NCI-H2081 (cell line): ENCODE measurements around the gene RTEL1.

Experiments
- DNase-seq, 2 experiments: peaks; one replicate each; lab custom pipeline; 2025; lab: John Stamatoyannopoulos, UW

Gene RTEL1

DNA sequence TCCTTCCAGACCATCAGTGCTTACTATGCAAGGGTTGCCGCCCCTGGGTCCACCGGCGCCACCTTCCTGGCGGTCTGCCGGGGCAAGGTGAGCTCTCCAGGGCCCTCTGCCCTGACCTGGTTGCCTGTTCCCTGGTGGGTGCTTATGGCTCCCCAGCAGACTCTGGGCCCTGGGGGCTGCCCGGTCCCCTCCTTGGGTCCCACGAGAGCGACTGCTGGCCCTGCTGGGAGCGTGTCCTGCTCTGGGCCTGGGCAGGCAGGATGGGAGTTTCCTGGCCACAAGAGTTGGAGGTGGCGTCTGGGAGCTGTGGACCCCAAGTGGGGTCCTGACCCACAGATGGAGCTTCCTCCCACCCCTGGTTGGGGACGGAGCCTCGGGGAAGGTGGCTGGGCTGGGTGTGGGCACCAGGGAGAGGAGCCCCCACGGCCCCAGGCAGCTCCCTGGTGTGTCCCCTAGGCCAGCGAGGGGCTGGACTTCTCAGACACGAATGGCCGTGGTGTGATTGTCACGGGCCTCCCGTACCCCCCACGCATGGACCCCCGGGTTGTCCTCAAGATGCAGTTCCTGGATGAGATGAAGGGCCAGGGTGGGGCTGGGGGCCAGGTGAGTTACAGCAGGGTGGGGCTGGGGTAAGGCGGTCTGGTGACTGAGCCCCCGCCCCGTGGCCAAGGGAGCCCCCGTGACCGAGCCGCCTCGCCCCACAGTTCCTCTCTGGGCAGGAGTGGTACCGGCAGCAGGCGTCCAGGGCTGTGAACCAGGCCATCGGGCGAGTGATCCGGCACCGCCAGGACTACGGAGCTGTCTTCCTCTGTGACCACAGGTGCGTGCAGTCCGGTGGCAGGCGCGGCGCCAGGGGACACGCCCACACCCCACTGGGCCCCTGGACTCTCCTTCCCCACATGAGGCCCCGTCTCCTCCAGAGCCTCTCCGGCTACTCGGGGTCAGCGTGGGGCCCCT lies 31.2 kb downstream of the RTEL1 start:
- DNase-seq: no peak

DNA sequence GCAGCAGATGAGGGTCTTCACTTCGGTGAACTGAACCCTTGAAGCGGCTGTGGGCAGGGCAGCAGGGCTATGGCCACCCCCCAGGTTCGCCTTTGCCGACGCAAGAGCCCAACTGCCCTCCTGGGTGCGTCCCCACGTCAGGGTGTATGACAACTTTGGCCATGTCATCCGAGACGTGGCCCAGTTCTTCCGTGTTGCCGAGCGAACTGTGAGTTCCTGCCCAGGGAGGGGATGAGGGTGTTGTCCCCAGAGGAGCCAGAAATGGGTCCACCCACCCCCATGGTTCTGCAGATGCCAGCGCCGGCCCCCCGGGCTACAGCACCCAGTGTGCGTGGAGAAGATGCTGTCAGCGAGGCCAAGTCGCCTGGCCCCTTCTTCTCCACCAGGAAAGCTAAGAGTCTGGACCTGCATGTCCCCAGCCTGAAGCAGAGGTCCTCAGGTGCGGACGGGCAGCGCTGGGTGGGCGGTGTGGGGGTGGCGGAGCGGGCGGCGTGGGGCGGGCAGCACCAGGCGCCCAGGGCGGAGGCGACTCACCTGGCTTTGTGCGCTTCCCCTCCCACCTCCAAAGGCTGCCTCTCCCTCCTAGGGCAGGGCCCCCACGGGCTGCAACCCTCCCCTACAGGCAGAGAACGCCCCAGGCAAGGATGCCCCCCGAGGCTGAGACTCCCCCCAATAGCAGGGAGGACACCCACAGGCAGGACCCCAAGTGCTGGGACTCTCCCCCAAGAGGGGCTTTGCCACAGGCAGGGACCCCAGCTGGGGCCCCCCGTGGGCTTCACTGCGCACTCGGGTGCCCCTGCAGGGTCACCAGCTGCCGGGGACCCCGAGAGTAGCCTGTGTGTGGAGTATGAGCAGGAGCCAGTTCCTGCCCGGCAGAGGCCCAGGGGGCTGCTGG lies 32.1 kb downstream of the RTEL1 start:
- DNase-seq: no peak

DNA sequence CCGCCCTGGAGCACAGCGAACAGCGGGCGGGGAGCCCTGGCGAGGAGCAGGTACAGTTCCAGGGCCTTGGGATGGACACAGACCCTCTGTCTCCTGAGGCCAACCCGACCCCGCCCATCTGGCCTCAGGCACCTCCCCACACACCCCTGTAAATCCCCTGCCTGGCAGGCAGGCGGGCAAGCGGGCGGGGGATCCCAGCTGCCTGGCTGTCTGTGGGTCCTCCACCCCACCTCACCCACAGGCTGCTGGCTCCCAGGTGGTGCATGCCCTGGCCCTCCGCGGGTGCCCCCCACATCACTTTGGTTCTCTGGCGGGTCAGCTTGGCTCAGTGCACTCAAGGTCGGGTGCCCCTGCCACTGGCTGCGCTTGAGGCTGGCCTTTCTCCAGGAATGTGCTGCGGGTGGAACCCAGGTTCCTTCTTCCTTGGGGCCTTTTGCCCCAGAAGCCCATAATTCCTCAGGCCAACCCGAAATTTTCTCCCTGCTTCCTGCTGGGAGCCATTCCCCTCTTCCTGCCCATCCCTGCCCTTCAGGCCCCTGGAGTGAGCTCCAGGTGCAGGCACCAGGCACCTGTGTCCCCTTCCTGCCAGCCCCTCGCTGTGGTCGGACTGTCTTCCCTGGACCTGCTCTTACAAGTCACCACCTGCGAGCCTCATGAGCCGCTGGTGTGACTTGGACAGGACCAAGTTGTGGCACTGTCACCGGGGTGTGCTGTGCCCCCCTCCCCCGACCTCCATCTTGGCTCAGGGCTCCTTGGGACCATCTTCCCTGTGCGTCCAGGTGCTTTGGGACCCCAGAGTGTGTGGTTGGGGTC lies 33.0 kb downstream of the RTEL1 start:
- DNase-seq: no peak

DNA sequence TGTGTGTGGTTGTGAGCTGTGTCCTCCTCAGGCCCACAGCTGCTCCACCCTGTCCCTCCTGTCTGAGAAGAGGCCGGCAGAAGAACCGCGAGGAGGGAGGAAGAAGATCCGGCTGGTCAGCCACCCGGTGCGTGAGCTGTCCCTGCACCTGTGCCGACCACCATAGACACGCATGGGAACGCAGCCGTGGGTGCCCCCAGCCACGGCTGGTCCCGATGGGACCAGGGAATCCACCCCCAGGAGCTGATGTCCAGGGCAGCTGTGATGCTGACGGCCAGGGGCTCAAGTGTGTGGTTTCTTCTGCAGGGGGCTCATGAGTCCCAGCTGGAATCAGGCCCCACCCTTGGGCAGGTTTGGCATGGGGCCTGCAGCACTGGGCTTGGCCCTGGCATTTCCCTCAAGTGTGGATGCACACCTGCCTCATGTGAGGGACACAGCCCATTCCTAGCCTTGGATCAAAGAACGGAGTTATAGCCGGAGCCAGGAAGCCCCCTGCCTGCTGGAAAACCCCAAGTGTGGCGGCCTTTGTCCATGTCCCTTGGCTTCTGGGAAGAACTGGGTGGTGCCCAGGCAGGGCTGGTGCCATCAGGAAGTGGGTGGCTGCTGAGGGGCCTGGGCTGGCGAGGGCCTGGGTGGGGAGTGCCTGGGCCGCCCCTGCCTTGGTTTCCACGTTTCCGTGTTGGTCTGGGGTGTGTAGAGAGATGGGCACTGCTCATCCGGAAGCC lies 33.8 kb downstream of the RTEL1 start:
- DNase-seq: no peak

DNA sequence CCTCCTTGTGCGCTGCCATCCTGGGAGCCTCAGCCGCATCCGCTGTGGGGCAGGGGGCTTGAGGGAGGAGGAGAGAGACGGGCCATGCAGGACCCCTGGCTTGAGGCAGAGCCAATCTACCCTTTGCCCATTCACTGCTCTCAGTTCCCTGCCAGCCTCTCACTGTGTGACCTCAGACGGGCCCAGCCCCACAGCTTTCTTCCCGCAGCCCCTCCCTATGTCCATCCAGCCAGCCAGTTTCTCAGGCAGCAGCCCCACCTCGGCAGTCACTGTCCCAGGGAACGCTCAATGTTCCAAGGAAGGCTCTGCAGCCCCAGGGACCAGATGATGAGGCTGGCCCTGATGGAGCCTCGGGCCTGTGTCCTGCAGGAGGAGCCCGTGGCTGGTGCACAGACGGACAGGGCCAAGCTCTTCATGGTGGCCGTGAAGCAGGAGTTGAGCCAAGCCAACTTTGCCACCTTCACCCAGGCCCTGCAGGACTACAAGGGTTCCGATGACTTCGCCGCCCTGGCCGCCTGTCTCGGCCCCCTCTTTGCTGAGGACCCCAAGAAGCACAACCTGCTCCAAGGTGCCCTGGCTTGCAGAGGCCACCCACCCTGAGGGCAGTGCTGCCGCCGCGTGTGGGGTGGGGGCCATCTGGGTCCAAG lies 34.4 kb downstream of the RTEL1 start:
- DNase-seq: no peak

DNA sequence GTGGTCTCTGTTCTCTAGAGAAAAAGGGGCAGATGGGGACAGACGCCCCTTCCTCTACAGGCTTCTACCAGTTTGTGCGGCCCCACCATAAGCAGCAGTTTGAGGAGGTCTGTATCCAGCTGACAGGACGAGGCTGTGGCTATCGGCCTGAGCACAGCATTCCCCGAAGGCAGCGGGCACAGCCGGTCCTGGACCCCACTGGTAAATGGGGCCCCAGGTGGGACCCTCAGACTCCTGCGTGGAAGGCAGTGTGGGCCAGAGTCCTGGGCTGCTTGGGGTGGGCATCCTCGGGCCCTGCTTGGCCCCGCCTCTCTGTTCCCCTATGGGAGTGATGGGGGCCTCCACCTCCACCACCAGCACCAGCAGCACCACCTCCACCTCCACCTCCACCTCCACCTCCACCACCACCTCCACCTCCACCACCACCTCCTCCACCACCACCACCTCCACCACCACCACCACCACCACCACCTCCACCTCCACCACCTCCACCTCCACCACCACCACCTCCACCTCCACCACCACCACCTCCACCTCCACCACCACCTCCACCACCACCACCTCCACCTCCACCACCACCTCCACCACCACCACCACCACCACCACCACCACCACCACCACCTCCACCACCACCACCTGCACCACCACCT lies 35.1 kb downstream of the RTEL1 start:
- DNase-seq: no peak

DNA sequence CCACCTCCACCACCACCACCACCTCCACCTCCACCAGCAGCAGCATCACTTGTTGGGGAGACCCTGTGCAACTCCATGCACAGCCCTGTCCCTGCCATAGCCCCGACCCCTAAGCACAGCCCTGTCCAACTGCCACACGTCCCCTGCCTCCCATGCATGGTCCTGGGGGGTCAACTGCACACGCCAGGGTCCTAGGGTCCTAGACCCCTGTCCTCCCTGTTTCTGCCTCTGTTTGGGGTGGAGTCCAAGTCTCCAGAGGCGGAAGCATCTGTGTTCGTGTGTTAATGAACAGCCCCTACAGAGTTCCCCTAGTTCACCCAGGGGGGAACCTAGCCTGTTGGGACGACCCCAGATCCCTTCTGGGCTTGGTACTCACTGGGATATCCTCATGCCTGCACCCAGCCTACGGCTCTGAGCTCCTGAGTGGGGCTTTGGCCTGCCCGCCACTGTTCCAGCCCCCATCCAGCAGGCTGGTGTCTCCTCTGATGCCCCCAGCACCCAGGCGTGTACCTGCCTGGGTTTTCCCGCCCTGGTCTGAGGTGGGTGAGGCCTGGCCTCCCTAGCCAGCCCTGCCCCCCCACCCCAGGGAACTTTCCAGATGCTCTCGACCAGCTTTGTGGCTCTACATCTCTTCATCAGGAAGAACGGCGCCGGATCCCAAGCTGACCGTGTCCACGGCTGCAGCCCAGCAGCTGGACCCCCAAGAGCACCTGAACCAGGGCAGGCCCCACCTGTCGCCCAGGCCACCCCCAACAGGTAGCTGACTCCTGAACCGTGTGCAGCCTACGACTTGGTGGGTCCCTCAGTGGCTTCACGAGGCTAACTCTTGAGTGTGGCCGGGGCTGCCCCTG lies 35.8 kb downstream of the RTEL1 start:
- no peak for DNase-seq

DNA sequence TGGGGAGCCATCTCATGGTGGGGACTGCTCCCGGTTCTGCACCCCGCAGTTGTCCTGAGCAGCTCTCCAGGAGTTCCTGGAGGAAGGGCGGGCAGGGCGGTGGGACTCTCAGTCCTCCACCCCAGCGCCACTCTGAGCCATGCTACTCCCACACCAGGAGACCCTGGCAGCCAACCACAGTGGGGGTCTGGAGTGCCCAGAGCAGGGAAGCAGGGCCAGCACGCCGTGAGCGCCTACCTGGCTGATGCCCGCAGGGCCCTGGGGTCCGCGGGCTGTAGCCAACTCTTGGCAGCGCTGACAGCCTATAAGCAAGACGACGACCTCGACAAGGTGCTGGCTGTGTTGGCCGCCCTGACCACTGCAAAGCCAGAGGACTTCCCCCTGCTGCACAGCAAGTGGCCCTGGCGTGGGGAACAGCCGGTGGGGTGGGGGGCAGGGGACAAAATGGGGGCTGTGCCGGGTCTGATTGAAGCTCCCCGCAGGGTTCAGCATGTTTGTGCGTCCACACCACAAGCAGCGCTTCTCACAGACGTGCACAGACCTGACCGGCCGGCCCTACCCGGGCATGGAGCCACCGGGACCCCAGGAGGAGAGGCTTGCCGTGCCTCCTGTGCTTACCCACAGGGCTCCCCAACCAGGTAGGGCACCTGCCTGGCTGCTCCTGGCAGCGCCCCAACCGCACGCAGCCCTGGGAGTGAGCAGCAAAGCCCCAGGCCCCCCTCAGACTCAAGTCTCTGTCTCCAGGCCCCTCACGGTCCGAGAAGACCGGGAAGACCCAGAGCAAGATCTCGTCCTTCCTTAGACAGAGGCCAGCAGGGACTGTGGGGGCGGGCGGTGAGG lies 36.7 kb downstream of the RTEL1 start:
- no peak for DNase-seq

DNA sequence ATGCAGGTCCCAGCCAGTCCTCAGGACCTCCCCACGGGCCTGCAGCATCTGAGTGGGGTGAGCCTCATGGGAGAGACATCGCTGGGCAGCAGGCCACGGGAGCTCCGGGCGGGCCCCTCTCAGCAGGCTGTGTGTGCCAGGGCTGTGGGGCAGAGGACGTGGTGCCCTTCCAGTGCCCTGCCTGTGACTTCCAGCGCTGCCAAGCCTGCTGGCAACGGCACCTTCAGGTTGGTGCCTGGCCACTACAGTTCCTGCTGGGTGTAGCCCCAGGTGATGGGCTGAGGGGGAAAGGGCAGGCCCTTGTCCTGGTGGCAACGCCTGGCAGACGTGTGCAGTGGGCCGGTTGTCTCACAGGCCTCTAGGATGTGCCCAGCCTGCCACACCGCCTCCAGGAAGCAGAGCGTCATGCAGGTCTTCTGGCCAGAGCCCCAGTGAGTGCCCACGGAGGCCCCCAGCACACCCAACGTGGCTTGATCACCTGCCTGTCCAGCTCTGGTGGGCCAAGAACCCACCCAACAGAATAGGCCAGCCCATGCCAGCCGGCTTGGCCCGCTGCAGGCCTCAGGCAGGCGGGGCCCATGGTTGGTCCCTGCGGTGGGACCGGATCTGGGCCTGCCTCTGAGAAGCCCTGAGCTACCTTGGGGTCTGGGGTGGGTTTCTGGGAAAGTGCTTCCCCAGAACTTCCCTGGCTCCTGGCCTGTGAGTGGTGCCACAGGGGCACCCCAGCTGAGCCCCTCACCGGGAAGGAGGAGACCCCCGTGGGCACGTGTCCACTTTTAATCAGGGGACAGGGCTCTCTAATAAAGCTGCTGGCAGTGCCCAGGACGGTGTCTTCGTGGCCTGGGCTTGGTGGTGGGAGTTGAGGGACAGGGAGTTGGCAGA lies 37.6 kb downstream of the RTEL1 start:
- DNase-seq: no peak

DNA sequence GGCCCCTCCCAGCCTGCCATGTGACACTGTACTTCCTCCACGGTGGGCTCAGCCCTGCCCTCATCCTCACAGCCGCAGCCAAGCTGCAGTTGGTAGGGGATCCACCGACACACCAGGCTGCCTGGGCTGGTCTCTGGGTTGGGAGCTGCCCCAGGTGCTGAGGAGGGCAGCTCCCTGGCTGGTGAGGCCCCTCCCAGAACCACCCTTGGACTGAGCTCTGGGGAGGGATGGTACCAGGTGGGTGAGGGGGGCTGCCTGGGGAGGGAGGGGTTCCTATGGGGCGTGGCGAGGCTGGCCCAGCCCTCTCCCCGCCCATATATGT lies 38.2 kb downstream of the RTEL1 start:
- DNase-seq: no peak

DNA sequence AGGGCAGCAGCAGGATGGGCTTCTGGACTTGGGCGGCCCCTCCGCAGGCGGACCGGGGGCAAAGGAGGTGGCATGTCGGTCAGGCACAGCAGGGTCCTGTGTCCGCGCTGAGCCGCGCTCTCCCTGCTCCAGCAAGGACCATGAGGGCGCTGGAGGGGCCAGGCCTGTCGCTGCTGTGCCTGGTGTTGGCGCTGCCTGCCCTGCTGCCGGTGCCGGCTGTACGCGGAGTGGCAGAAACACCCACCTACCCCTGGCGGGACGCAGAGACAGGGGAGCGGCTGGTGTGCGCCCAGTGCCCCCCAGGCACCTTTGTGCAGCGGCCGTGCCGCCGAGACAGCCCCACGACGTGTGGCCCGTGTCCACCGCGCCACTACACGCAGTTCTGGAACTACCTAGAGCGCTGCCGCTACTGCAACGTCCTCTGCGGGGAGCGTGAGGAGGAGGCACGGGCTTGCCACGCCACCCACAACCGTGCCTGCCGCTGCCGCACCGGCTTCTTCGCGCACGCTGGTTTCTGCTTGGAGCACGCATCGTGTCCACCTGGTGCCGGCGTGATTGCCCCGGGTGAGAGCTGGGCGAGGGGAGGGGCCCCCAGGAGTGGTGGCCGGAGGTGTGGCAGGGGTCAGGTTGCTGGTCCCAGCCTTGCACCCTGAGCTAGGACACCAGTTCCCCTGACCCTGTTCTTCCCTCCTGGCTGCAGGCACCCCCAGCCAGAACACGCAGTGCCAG lies 38.7 kb downstream of the RTEL1 start, which contains the start of gene TNFRSF6B:
Gene TNFRSF6B (plus strand): TSS at position 25 of the 729 bp plus-strand sequence. CDS start 116 bp downstream, at position 141.
- DNase-seq: no peak

DNA sequence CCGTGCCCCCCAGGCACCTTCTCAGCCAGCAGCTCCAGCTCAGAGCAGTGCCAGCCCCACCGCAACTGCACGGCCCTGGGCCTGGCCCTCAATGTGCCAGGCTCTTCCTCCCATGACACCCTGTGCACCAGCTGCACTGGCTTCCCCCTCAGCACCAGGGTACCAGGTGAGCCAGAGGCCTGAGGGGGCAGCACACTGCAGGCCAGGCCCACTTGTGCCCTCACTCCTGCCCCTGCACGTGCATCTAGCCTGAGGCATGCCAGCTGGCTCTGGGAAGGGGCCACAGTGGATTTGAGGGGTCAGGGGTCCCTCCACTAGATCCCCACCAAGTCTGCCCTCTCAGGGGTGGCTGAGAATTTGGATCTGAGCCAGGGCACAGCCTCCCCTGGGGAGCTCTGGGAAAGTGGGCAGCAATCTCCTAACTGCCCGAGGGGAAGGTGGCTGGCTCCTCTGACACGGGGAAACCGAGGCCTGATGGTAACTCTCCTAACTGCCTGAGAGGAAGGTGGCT lies 39.3 kb downstream of the RTEL1 start:
- no peak for DNase-seq

DNA sequence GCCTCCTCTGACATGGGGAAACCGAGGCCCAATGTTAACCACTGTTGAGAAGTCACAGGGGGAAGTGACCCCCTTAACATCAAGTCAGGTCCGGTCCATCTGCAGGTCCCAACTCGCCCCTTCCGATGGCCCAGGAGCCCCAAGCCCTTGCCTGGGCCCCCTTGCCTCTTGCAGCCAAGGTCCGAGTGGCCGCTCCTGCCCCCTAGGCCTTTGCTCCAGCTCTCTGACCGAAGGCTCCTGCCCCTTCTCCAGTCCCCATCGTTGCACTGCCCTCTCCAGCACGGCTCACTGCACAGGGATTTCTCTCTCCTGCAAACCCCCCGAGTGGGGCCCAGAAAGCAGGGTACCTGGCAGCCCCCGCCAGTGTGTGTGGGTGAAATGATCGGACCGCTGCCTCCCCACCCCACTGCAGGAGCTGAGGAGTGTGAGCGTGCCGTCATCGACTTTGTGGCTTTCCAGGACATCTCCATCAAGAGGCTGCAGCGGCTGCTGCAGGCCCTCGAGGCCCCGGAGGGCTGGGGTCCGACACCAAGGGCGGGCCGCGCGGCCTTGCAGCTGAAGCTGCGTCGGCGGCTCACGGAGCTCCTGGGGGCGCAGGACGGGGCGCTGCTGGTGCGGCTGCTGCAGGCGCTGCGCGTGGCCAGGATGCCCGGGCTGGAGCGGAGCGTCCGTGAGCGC lies 39.9 kb downstream of the RTEL1 start:
- no peak for DNase-seq

DNA sequence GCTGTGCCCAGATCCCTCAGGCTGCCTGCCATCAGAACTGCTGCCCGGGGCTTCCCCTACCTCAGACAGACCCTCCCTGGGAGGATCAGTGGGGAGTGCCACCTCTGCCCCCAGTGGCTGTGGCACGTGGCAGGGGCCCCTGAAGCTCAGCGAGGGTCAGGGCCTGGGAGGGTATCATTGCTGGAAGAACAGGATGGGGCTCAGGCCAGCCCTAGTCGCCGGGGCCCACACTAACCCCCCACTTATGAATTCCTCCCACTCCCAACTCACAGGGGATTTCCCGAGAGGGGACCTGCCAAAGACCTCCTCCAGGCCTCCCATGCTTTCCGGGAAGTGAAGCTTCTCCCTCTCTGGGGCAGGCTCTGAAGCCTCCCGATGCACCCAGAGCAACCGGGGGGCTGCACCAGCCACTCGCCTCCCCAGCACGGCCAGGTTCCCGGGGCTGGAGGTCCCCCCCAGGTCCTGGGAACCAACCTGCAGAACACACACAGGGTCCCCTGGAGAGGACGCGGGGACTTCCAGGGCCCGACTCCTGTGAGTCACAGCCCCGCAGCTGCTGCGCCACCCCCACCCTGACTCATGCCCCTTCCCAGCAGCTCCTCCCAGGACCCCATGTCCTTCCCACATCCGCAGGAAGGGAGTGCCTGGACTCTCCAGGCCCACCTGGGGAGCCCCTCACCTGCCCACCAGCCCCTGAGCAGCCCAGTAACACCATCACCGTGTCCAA lies 40.8 kb downstream of the RTEL1 start:
- peak in 1 of 2 experiments; percentile 20 for DNase-seq
